IPS-18a (cell line): ENCODE data around the gene TANGO2.

Experiments
- H3K27ac ChIP-seq: one replicate; pipeline ENCODE4 v1.5.1; 2013; ENCODE audit warnings: low read length
- H3K27me3 ChIP-seq: one replicate; pipeline ENCODE4 v1.6.1; 2013; ENCODE audit warnings: mild to moderate bottlenecking, low read length; ENCODE audit not compliant: control insufficient read depth, insufficient read depth
- H3K36me3 ChIP-seq: one replicate; pipeline ENCODE4 v1.6.1; 2013; ENCODE audit warnings: low read depth, low read length; ENCODE audit not compliant: control insufficient read depth
- H3K4me1 ChIP-seq: one replicate; pipeline ENCODE4 v1.6.1; 2013; ENCODE audit warnings: low read depth, low read length; ENCODE audit not compliant: control insufficient read depth
- H3K4me3 ChIP-seq: one replicate; pipeline ENCODE4 v1.5.1; 2013; ENCODE audit warnings: low read length
- H3K9ac ChIP-seq: one replicate; pipeline ENCODE4 v1.6.1; 2013; ENCODE audit warnings: mild to moderate bottlenecking, low read length, moderate library complexity
- H3K9me3 ChIP-seq: one replicate; pipeline ENCODE4 v1.6.1; 2013; ENCODE audit warnings: low read depth, low read length; ENCODE audit not compliant: control insufficient read depth

The TANGO2 gene

DNA sequence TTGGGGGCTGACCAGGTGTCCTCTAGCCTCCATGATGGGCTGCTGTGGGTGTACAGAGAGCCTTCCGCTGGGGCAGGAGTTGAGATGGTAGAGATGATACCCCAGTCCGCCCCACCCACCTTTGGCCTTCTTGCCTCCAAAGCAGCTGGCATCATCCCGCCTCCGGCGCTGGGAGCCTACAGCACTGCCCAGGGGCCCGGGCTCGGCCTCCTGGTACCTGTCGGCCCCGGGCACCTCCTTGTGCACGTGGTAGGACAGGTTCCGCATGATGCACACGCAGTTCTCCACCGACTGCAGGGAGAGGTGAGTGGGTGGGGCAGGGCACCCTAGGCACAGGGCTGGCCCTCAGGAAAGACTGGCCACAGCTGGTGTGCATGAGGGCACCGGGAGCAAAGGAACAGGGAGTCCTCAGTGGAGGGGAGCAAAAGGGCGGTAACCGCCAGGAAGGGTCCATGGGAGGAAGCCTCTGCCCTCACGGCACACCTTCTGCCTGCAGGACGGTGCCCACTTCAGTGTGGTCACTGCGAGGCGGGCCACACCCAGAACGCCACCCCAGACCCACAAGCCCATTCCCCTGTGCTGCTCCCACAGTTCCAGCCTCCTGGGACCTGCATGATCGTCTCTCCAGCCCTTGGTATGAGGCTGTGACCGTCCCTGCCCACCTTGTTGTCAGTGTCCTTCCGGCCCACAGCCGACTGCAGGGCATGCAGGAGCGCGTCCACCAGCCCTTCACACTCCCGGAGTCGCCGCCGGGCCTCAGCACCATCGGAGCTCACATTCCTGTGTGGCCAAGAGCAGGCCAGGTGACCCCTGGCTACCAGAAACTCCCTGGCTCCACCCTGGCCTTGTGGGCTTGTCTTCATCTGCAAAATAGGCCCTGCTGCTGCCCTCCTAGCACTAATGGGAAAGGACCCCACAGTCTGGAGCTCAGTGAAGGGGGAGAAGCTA is 43.3 kb upstream of the TANGO2 start:
- no peaks in the 10 kb centered on the region for H3K27me3 ChIP-seq
- H3K4me1 ChIP-seq = peaks cover 12% of the 10 kb centered on the region
- no peak overlapping the region for H3K9ac ChIP-seq
- no peak overlapping the region for H3K4me3 ChIP-seq
- H3K9me3 ChIP-seq = no peaks in the 10 kb centered on the region
- no peak overlapping the region for H3K27ac ChIP-seq
- peaks cover 25% of the 10 kb centered on the region for H3K36me3 ChIP-seq

DNA sequence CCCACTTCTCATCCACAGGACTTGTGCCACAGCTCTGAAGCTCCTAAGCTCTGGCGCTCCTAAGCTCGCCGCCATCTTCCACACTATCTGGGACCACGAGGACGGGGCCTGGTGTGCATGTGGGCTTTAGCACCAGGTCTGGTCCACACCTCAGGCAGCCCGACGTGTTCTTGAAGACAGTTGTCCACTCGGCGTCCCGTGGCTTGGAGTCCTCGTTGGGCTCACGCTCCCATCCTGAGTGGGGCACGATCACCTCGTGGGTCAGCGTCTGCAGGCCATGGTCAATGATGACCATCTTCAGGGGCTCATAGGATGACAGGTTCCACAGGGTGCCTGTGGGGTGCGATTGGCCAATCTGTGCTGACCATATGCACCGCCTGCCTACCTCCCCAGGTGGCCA is 42.2 kb upstream of the TANGO2 start:
- H3K27me3 ChIP-seq = no peaks in the 10 kb centered on the region
- H3K27ac ChIP-seq = no peak overlapping the region
- H3K36me3 ChIP-seq = peaks cover 25% of the 10 kb centered on the region
- peaks cover 12% of the 10 kb centered on the region for H3K4me1 ChIP-seq
- no peaks in the 10 kb centered on the region for H3K9me3 ChIP-seq
- H3K4me3 ChIP-seq = no peak overlapping the region
- no peak overlapping the region for H3K9ac ChIP-seq

DNA sequence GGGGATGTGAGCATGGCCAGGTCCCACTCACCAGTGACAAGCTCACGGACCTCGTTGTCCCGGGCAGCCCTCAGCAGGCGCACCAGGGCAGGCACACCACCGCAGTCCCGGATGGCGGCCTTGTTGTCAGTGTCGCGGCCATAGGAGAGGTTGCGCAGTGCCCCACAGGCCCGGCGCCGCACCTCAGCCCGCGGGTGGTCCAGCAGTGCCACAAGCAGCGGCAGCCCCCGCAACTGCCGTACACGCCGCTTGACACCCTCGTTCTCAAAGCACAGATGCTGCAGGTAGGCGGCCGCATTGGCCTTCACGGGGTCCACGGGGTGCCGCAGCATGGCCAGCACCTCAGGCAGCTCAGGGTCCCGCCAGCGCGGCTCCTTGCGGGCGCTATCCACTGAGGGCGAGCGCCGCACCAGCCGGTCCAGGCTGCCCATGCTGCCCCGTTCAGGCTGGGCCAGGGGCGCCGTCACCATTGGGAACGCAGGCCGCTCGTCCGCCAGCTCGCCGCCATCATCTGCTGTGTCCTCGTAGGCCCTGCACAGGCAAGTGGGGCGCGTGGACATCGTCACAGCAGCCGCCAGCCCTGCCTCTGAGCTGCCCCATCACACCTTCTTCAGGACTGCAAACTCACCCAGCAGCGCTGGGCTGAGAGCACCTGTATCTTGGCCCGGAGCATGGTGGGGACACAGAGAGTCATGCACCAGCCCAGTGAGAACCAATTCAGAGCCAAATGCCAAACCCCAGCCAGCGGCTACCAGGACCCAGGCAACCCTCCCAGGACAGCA is 41.0 kb upstream of the TANGO2 start:
- Histone ChIP-seq H3K27me3 (no peaks in the 10 kb centered on the region), H3K27ac (no peak overlapping the region), H3K9me3 (no peaks in the 10 kb centered on the region), H3K4me1 (peaks cover 10% of the 10 kb centered on the region), H3K4me3 (no peak overlapping the region), H3K9ac (no peak overlapping the region), H3K36me3 (peaks cover 25% of the 10 kb centered on the region)

DNA sequence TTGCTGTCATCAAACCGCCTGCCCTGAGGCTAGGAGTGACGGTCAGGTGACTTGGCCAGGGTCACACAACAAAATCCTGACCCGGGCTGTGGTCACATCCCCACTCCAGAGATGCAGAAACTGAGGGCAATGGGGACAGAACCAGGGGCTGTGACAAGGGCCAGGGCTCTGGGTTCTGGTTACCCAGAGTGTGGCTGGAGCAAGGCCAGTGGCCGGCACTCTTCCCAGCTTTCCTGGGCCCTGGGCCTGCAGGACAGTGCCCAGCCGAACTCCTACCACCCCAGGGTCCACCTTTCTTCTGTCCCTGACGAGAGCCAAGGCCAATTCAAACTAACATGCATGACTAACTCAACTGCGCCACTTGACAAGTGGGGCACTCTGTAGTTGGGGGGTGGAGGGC is 40.1 kb upstream of the TANGO2 start:
- Histone ChIP-seq H3K9me3 (no peaks in the 10 kb centered on the region), H3K27me3 (no peaks in the 10 kb centered on the region), H3K4me3 (no peak overlapping the region), H3K9ac (no peak overlapping the region), H3K27ac (no peak overlapping the region), H3K36me3 (peaks cover 25% of the 10 kb centered on the region), H3K4me1 (peaks cover 1% of the 10 kb centered on the region)

DNA sequence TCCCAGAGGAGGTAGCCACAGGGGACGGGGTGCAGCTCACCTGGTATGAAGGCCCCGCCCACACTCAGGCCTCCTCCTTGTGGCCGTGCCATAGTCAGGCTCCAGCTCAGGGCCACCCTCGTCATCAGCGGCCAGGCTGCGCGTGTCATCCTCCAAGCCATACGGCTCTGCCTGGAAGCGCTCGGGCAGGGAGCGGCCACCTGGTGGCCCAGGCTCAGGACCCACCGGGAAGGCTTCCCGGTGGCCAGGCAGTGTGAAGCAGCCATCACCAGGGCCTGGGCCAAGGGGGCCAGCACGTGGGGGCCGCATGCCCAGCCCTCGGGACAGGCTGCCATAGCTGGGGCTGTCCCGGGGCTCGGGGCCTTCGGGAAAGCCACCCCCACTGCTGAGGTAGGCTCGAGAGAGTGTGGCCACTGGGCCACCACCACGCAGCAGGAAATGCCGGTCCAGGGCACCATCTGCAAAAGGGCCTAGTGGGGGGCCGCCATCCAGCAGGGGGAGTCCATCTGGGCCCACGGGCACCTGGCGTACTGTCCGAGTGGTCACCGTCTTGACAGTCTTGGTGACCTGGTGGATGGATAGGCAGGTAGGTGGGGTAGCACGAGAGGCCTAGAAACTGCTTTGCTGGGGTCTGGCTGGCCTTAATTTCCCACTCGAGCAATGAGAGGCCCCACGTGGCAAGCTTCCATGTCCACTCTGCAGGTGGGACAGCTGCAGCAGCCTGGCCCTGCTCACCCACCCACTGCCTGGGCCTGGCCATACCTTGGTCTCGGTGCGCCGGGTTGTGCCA is 39.5 kb upstream of the TANGO2 start:
- Histone ChIP-seq H3K27ac (no peak overlapping the region), H3K4me3 (no peak overlapping the region), H3K27me3 (no peaks in the 10 kb centered on the region), H3K36me3 (peaks cover 25% of the 10 kb centered on the region), H3K9ac (no peak overlapping the region), H3K4me1 (peaks cover 5% of the 10 kb centered on the region), H3K9me3 (no peaks in the 10 kb centered on the region)

DNA sequence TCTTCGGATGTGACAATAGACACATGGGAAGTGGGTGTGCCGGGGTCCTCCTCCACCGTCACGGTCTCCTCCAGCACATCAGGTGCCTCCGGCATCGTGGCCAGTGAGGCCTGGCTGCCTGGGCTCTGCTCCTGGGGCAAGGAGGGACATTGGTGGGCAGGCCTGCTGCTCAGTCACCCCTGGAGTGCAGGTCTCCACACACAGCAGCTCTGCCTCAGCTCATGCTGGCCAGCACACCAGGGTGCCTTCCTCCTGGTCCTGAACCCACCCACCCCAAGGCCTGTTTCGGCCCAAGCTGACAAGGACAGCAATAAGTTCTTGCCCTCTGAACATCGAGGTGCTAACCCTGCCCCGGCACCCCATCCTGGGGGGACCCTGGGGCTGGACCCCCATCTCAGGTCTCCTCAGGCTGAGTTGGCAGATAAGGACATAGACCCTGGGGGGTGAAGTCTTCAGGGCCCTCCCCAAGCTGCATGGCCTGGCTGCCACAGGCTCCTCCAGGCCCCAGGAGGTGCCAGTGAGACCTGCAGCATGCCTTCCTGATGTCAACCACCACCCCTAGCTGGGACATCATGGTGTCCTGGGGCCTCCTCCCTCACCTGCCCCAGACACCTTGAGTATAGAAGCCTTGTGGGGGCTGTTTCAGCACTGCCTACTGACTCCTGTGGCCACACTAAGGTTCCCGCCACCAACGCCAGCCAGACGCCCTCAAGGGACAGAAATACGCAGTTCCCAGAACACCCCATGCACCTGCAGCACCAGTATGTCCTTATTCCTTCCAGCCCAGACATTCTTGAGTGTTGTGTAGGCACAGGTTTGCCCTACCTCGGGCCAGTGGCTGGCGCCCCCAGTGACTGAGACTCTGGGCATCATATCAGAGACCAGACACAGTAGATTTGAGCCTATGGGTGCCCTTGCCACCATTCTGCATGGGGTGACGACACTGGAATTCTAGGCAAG is 38.7 kb upstream of the TANGO2 start:
- Histone ChIP-seq H3K9ac (no peak overlapping the region), H3K9me3 (no peaks in the 10 kb centered on the region), H3K4me1 (peaks cover 5% of the 10 kb centered on the region), H3K27ac (no peak overlapping the region), H3K36me3 (peaks cover 25% of the 10 kb centered on the region), H3K4me3 (no peak overlapping the region), H3K27me3 (no peaks in the 10 kb centered on the region)

DNA sequence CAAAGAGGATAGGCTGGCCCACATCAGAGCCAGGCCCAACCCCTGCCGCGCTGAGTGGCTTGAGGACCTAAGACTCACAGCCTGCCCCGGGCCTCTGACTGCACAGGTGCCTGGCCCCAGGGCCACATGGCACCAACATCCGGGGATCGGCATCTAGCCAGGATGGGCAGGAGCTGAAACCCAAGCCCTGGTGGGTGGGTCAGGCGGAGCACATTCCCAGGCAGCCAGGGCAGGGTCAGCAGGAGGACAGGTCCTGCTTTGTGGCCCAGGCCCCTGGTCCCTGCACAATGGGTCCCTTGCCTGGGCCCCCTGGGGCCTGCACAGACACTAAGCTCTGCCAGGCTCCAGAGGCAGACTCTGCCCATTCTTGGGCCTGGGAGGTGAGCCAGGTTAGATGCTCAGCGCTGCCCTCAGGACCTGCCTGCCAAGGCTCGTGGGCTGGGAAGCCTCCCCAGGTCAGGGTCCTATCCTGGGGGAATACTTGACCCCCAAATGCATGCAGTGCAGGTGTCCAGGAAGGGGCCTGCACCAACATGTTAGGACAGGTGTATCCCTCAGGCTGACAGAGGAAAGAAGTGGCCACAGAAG is 37.8 kb upstream of the TANGO2 start:
- Histone ChIP-seq H3K27me3 (no peaks in the 10 kb centered on the region), H3K4me3 (no peak overlapping the region), H3K4me1 (peaks cover 9% of the 10 kb centered on the region), H3K27ac (no peak overlapping the region), H3K36me3 (peaks cover 25% of the 10 kb centered on the region), H3K9ac (no peak overlapping the region), H3K9me3 (no peaks in the 10 kb centered on the region)

- Histone ChIP-seq H3K4me3 (no peak overlapping the region), H3K4me1 (peaks cover 9% of the 10 kb centered on the region), H3K9me3 (no peaks in the 10 kb centered on the region), H3K36me3 (peaks cover 23% of the 10 kb centered on the region), H3K9ac (no peak overlapping the region), H3K27me3 (no peaks in the 10 kb centered on the region), H3K27ac (no peak overlapping the region)
Observed at GRCh38 chr22:19983741-19984140, 37.2 kb upstream of the TANGO2 start.

DNA sequence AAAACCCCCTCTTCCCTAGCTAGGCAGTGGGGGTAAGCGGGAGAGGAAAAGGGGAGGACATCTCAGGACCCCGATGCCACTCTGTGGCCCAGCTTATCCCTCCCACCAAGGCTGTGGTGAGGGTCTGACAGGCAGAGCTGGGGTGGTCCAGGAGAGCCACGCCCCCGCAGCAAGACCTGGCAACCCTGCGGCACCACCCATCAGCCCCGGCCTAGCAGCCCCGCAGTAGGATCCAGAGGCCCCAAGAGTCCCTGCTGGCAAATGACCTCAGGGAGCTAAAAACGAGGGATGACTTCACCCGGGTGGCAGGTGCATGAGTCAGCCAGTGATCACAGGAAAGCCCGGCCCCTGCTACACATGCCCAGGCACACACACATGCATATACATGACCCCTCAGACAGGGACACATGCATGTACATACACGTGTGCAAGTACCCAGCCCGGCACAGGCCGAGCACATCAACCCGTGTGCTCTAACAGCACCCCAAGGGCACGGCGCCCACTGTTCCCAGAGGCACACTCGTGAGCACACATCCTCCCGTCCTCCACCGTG is 36.6 kb upstream of the TANGO2 start:
- Histone ChIP-seq H3K9ac (no peak overlapping the region), H3K27ac (no peak overlapping the region), H3K4me1 (peaks cover 9% of the 10 kb centered on the region), H3K9me3 (no peaks in the 10 kb centered on the region), H3K27me3 (no peaks in the 10 kb centered on the region), H3K4me3 (no peak overlapping the region), H3K36me3 (peaks cover 18% of the 10 kb centered on the region)
